LNCaP clone FGC (cell line): Measurements from ENCODE around the gene ATP2B2.

Experiments used
- DNase-seq: peaks from one replicate; pipeline ENCODE4 v3.0.0-alpha.2; 2011; ENCODE audit warnings: low read depth
- H3K4me3 ChIP-seq: 2 replicates; pipeline ENCODE4 v1.5.1; 2011; ENCODE audit warnings: mild to moderate bottlenecking, low read depth, low read length, control low read depth
- TF ChIP-seq, protein P1 (sequence below): IDR thresholded peaks from 2 replicates; pipeline ENCODE4 v1.5.1; 2012; ENCODE audit warnings: mild to moderate bottlenecking; ENCODE audit not compliant: control insufficient read depth, insufficient read depth; ENCODE audit errors: extremely low read depth

The ATP2B2 gene

DNA sequence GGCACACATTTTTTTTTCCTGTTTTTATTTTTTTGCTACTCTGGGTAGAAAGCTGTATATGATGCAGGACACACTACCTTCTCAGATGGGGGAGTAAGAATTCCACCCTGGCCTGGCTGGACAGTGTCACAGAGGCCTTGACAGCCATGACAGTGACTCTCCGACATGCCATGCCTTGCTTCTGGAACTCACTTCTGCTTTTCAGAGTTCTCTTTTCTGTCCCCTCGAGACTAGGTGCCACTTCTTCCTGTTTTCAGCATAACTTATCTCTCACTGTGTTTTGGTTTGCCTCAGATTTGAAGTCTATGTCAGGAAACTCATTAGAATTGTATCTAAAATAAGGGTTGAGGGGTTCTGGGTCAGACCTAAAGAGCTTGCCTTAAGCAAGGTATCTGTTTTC, 115.4 kb downstream of the ATP2B2 start:
- no peak for DNase-seq
- no peak overlapping the region for H3K4me3 ChIP-seq
- TF ChIP-seq, protein P1, sequence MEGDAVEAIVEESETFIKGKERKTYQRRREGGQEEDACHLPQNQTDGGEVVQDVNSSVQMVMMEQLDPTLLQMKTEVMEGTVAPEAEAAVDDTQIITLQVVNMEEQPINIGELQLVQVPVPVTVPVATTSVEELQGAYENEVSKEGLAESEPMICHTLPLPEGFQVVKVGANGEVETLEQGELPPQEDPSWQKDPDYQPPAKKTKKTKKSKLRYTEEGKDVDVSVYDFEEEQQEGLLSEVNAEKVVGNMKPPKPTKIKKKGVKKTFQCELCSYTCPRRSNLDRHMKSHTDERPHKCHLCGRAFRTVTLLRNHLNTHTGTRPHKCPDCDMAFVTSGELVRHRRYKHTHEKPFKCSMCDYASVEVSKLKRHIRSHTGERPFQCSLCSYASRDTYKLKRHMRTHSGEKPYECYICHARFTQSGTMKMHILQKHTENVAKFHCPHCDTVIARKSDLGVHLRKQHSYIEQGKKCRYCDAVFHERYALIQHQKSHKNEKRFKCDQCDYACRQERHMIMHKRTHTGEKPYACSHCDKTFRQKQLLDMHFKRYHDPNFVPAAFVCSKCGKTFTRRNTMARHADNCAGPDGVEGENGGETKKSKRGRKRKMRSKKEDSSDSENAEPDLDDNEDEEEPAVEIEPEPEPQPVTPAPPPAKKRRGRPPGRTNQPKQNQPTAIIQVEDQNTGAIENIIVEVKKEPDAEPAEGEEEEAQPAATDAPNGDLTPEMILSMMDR = no peak

DNA sequence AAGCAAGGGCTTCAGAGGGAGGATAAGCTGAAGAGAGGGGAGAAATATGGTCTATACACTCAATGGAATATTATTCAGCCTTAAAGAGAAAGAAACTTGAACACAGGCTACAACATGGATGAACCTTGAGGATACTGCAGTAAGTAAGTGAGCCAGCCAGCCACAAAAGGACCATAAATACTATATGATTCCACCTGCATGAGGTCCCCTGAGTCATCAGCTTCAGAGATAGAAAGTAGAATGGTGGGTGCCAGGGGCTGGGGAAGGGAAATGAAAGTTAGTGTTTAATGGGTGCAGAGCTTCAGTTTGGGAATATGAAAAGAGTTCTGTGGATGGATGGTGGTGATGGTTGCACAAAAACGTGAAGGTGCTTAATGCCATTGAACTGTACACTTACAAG, 116.0 kb downstream of the ATP2B2 start:
- H3K4me3 ChIP-seq = no peak overlapping the region
- TF ChIP-seq, protein P1 = no peak
- no peak for DNase-seq

DNA sequence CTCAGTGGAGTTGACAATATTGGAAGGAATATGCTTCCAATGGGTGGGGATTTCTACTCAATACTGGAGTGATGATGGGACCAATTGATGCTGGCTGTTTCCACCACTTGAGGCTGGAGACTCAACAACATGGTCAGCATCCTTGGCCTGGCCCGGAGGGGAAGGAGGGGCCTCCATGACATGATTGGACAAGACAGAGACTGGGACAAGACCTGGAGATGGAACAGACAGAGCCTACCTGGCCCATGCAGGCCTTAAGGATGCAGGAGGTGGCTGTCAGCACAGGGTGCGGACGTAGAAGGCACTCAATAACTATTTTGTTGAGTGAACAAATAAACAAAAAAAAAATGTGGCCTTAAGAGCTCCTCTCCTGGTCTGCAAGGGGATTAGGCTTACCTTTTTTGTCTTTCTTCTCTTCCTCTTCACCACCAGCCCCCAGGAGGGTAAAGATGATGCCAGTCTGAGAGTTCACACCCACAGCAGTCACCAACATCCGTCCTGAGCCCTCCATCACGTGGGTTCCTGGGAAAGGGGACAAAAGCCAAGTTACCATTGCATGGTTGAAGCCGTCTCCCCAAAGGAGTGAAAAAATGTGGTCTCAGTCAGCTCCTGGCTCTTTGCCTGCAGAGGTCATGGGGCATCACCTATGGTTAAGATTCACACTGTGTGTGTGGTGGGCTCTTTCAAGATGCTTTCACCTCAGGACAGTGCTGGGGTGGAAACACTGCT, 117.3 kb downstream of the ATP2B2 start:
- peak; percentile 6 for DNase-seq
- TF ChIP-seq, protein P1 = no peak
- no peak overlapping the region for H3K4me3 ChIP-seq

DNA sequence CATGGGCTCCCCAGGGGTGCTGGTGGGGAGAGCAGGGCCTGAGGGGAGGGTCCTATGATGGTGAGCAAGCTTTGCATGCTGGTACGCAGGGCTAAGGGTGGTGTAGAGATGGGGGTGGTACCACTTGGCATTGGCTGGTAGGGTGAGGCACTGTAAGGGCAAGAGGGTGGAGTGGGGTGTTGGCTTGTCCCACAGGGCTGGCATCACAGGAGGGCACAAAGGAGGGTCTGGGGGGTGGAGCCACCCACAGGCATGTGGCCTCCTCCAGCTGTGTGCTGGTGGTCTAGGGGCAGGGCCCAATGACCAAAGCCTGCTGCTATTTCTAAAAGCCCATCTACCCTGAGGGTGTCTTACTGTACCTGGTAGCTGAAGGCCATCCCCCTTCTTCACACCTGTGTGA, 119.3 kb downstream of the ATP2B2 start:
- TF ChIP-seq, protein P1 = no peak
- H3K4me3 ChIP-seq = no peak overlapping the region
- DNase-seq = no peak

DNA sequence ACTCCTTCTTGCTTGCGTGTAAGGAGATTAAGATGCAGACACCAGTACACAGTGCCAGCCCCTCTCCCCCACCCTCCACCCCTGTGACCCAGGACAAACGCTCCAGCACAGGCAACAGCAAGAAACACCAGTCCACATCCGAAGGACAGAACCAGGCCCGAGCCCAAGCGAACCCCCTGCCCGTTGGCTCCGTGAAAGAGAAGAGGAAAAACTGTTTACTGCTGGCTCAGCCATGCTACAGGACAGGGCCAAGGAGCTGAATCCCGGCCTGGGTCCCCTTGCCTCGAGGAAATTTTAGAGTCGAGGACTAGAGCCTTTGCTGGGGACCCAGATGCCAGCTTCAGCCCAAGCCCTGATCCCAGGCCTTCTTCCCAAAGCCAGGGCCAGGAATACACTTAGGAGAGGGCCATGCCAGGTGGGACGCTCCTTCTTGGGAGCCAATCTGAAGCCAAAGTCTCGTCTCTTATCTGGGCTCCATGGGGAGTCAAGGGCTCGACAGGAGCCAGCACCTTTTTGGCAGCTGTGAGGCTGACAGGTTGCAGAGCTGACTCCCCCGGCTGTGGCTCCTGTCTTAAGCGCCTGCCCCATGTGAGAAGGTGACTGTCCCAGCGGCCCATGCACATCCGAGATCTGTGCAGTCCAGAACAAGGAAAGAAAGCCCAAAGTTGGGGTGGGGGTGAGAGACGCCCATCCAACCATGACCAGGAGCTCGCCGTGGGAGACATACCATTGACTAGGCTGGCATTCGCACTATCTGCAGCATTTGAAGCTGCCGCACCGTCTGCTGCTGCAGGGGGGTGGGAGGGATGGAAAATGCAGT, 120.6 kb downstream of the ATP2B2 start:
- TF ChIP-seq, protein P1 = no peak
- no peak overlapping the region for H3K4me3 ChIP-seq
- no peak for DNase-seq

DNA sequence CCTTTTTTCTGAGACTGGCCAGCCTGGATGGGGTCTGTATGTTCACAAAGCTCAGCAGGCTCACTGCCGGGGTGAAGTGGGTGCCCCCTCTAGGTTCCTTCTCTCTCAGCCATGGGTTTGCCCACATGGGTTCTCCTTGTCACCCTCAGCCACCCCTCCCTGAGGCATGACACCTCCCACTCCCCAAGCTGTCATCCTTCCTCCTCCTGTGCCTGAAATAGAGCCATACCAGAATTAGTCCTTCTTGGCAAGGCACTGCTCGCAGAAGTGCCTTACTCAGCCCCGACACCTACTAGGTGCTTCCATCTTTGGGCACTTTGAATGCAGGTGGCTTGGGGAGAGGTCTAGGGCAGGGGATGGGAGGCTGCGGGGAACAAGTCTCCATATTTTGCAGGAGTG, 121.5 kb downstream of the ATP2B2 start:
- no peak overlapping the region for H3K4me3 ChIP-seq
- TF ChIP-seq, protein P1 = no peak
- no peak for DNase-seq
